Brain microvascular endothelial cell (primary cell): ENCODE results near the gene TANC1.

Experiments
- DNase-seq: peaks from one replicate; pipeline ENCODE4 v3.0.0-alpha.2; 2020
- H3K27ac ChIP-seq: fragments of 250-450 bp; sonication (Bioruptor Pico); 2 replicates; pipeline ENCODE4 v1.5.1; 2020; ENCODE audit warnings: mild to moderate bottlenecking, moderate library complexity
- H3K27me3 ChIP-seq: fragments of 250-450 bp; sonication (Bioruptor Pico); replicated peaks from 2 replicates; pipeline ENCODE4 v1.5.1; 2020; ENCODE audit warnings: mild to moderate bottlenecking
- H3K36me3 ChIP-seq: fragments of 250-450 bp; sonication (Bioruptor Pico); replicated peaks from 2 replicates; pipeline ENCODE4 v1.5.1; 2020; ENCODE audit warnings: mild to moderate bottlenecking
- H3K4me3 ChIP-seq: 2 replicates; pipeline ENCODE4 v1.5.1; 2011; ENCODE audit warnings: low read depth, mild to moderate bottlenecking, control low read depth, low read length, moderate library complexity
- CTCF ChIP-seq: IDR thresholded peaks from 2 replicates; pipeline ENCODE4 v1.5.1; 2011; ENCODE audit warnings: low read depth, mild to moderate bottlenecking, moderate library complexity, low read length, control low read depth, inconsistent platforms; ENCODE audit errors: missing control alignments
- in situ Hi-C: cut with HindIII; loops from 2 replicates; pipeline ENCODE4 v1.10.0; 2017; ENCODE audit warnings: low sequenced_read_pairs, low pct_ligation_motif_present

TANC1 gene

GRCh38 chr2:159175927-159176326, 207.5 kb downstream of the TANC1 start:
- in situ Hi-C loops: no loop called here
- no peak for TF ChIP-seq CTCF
- peaks cover 67% of the 10 kb centered on the region for H3K36me3 ChIP-seq

GRCh38 chr2:159176555-159176954, 208.1 kb downstream of the TANC1 start:
- H3K27ac ChIP-seq: no peak overlapping the region
- DNase-seq: no peak
- in situ Hi-C loops: no loop called here
- H3K27me3 ChIP-seq: no peaks in the 10 kb centered on the region
- H3K4me3 ChIP-seq: no peak overlapping the region
- TF ChIP-seq CTCF: peak; percentile 5
- peaks cover 63% of the 10 kb centered on the region for H3K36me3 ChIP-seq

More at GRCh38 chr2:159175927-159176326, 207.5 kb downstream of the TANC1 start:
- Histone ChIP-seq H3K4me3 (no peak overlapping the region), H3K27me3 (no peaks in the 10 kb centered on the region), H3K27ac (no peak overlapping the region)
- DNase-seq: no peak

GRCh38 chr2:159177357-159177756, 208.9 kb downstream of the TANC1 start:
- TF ChIP-seq CTCF: no peak
- in situ Hi-C loops: no loop called here
- no peak overlapping the region for H3K4me3 ChIP-seq
- DNase-seq: no peak
- no peaks in the 10 kb centered on the region for H3K27me3 ChIP-seq
- H3K27ac ChIP-seq: no peak overlapping the region
- H3K36me3 ChIP-seq: peaks cover 62% of the 10 kb centered on the region

GRCh38 chr2:159177957-159178356, 209.5 kb downstream of the TANC1 start:
- DNase-seq: no peak
- H3K4me3 ChIP-seq: no peak overlapping the region
- in situ Hi-C loops: no loop called here
- H3K36me3 ChIP-seq: peaks cover 58% of the 10 kb centered on the region
- H3K27me3 ChIP-seq: no peaks in the 10 kb centered on the region
- TF ChIP-seq CTCF: no peak
- H3K27ac ChIP-seq: no peak overlapping the region

- H3K36me3 ChIP-seq: peaks cover 56% of the 10 kb centered on the region
- H3K27me3 ChIP-seq: no peaks in the 10 kb centered on the region
- no peak for DNase-seq
- in situ Hi-C loops: no loop called here
- H3K27ac ChIP-seq: no peak overlapping the region
- TF ChIP-seq CTCF: no peak
- no peak overlapping the region for H3K4me3 ChIP-seq
Measured at GRCh38 chr2:159179096-159179495, 210.7 kb downstream of the TANC1 start.

- no peak overlapping the region for H3K4me3 ChIP-seq
- no peaks in the 10 kb centered on the region for H3K27me3 ChIP-seq
- H3K36me3 ChIP-seq: peaks cover 50% of the 10 kb centered on the region
- no peak overlapping the region for H3K27ac ChIP-seq
- in situ Hi-C loops: no loop called here
- TF ChIP-seq CTCF: no peak
- DNase-seq: no peak
Measured at GRCh38 chr2:159179696-159180095, 211.3 kb downstream of the TANC1 start.
